HG02981 (cell line): ENCODE measurements around the gene GRIA3.

Experiments
- ATAC-seq: cut with Tn5 transposase; IDR thresholded peaks from one replicate; pipeline ENCODE4 v1.9.1; 2021; ENCODE audit warnings: mild to moderate bottlenecking, moderate library complexity; ENCODE audit not compliant: unreplicated experiment

The GRIA3 gene

GRCh38 chrX:123190096-123190495 lies 6.0 kb downstream of the GRIA3 start:
- no peak for ATAC-seq

DNA sequence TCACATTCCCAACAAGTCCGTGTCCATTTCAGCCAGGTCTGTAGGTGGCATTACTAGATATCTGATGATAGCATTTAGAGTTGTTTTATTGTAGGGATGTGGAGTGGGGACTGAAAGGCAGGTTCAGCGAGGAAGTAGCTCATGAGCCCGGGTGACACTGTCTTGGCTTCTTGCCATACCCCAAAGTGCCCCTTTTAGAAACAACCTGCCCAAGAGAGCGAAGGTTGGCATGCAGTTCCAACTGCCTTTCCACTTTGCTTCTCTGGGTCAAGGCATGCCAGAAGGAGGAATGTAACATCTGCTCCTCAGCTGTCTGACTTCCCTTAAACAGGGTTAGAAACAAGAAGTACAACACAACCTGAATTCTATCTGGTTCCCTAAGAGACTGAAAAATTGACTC lies 9.0 kb downstream of the GRIA3 start:
- no peak for ATAC-seq

DNA sequence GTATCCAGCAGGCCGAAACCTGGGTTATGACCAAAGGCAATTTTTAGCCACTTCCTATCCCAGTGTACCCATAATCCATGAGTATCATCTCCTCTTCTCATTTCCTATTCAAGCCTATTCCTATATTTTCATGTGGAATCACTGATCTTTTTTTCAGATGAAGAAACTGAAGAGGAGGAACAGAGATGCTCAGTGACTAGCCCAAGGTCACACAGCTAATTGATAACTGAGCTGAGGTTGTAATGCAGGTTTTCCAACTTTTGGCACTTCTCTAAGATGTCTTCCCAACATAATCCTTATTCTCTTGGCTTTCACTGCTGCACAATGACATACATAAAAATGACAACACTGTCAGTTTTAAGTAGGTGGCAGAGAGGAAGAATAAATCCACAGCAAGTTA lies 15.3 kb downstream of the GRIA3 start:
- no peak for ATAC-seq

GRCh38 chrX:123201720-123202119 lies 17.6 kb downstream of the GRIA3 start:
- ATAC-seq, result no peak

- no peak for ATAC-seq
Measured at GRCh38 chrX:123202523-123202922, 18.4 kb downstream of the GRIA3 start.

GRCh38 chrX:123203772-123204171 lies 19.7 kb downstream of the GRIA3 start:
- ATAC-seq, result no peak

DNA sequence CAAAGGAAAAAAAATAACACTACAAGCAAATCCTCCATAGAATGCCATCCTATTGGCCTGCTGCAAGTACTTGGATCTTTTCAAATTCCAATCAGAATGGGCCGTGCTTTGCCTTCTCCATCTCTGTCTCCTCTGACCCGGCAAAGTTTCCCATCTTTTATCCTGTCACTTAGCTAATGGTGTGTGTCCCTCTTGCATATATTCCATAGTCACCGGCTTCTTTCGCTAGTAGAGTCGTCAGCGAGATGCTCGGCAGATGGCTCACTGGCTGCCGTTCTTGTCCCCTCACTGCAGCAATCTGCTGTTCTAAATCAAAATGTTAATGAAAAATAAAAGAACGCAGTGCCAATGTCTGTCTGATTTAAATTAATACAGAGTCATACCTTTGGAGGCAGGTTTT lies 22.1 kb downstream of the GRIA3 start:
- ATAC-seq, result no peak

DNA sequence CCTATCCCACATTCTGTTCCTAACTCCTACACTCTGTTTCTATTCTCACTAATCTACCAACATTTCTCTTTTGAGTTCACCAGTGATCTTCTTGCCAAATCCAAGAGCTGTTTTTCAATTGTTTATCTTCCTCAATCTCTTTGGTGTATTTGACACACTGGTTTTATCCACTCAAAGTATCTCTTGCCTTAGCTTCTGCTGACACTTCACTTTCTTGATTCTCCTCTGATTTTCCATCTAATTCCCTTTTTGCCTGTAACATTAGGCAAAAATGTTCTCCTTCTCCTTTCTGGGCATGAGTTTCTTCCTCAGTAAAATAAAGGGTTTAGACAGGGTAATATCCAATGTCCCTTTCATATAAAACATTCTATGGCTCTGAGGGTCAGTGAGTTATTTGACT lies 26.2 kb downstream of the GRIA3 start:
- ATAC-seq, result no peak

DNA sequence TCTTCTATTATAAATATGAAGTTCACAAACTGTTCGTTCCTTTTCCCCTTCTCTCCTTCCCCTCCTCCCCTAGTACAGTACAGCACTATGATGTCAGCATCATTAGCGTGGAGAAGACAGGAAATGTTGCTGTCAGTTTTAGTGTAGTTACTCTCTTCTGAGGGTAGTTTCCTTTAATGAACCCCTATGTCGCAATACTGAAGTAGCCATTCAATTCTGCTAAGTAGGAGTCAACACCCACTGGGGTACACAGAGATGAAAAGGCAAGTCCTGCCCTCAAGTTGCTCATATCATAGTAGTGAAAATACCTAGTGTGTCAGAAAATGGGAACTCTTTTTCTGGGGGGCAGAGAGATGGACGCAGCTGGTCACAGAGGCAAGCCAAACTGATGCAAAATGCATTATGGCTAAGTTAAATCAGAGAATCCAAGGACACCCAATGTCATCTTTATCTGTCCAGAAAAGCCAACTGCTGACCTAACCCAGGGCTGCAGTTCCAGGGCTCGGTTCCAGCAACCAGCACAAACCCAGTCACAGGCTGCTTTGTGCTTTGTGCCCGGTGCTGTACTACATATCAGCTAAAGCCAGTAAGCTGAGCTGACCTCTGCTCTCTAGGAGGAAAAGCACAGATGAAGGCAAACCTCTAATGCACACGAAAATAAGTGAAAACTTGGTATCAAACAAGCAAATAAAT lies 31.5 kb downstream of the GRIA3 start:
- ATAC-seq, result no peak

- no peak for ATAC-seq
Measured at GRCh38 chrX:123217077-123217476, 33.0 kb downstream of the GRIA3 start.

- ATAC-seq, result no peak
Measured at GRCh38 chrX:123217728-123218127, 33.6 kb downstream of the GRIA3 start.

DNA sequence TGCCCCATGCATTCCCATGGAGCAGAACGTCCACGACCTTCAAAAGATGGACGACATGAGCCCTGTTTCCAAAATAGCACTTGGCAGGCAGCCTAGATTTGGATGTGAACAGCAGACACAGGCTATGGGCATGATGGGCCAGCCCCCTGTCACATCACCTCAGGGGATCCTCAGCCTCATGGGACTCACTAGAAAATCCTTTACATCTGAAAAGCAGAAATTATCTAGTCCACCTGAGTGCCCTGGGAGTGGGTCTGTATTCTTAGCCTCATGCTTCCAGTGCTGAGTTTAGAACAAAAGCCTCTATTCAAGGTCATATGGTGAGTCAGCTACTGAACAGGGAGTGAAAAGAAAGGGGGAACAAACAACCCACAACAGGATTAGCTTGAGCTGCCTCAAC lies 35.8 kb downstream of the GRIA3 start:
- no peak for ATAC-seq

GRCh38 chrX:123222920-123223319 lies 38.8 kb downstream of the GRIA3 start:
- no peak for ATAC-seq

GRCh38 chrX:123223409-123223808 lies 39.3 kb downstream of the GRIA3 start:
- no peak for ATAC-seq

DNA sequence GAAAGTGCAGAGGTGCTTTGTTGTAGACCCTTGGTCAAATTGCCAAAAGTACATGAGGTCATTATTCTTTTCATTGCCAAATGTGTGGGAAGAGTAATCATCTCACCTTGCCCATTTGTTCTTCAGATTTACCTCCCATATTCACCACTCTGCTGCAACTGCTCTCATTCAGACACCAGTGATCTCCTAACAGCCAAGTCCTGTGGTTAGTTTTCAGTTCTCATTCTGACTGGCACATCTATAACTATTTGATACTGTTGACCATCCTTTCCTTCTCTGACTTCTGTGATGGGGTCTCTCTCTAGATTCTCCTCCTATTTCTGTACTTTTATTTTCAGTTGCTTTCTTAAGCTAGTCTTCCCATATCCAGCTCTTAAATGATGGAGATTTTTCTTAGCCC lies 39.8 kb downstream of the GRIA3 start:
- peak; percentile 57 for ATAC-seq

GRCh38 chrX:123230798-123231197 lies 46.7 kb downstream of the GRIA3 start:
- ATAC-seq, result no peak

DNA sequence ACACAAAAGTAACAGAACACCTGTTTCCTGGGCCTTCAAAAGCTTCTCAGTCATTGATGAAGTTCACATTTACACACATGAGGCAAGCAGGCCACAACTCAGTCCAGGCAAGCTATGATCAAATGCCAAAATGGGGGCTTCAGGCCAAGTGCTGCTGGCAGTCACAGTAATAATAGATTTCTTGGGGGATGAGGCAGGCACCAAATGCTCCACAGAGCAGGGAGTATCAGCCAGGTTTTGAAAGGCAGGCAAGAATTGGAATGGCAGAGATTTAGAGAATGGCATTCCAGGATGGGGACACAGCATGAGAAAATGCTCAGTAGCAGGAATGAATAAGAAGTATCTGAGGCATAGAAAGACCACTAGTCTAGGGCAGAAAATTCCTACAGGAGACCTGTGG lies 52.8 kb downstream of the GRIA3 start:
- no peak for ATAC-seq

DNA sequence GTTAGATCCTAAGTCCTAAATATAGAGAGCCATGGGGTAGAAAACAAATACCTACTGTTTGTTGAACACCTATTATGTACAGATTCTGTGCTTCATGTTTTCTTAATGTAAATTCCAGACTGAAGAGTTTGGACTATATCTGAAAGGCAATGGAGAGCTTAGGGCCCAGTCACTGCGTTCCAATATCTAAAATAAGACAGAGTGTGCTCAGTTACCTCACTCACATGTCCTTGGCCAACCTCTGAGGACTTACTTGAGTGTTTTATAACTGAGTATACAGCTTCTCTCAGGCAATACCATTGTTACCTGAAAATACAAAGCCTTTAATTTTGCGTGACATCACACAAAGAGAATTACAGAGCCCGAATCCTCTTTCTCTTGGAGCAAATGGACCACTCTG lies 53.2 kb downstream of the GRIA3 start:
- no peak for ATAC-seq

GRCh38 chrX:123254457-123254856 lies 70.4 kb downstream of the GRIA3 start:
- ATAC-seq, result no peak

DNA sequence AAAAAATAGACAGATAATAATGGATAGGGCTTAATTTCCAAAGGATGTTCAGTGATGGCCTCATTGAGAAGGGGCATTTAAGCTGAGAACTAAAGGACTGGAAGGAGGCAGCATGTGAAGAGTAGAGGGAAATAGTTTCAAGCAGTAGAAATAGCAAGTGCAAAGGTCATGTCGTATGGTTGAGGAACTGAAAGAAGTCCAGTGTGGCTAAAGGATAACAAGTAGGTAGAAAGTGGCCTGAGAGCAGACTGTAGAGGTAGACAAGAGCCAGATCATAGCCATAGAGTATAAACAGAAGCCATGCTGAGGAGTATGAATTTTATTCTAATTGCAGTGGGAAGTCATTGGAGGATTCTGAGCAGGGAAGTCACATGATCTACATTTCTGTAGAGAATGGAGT lies 72.3 kb downstream of the GRIA3 start:
- no peak for ATAC-seq

DNA sequence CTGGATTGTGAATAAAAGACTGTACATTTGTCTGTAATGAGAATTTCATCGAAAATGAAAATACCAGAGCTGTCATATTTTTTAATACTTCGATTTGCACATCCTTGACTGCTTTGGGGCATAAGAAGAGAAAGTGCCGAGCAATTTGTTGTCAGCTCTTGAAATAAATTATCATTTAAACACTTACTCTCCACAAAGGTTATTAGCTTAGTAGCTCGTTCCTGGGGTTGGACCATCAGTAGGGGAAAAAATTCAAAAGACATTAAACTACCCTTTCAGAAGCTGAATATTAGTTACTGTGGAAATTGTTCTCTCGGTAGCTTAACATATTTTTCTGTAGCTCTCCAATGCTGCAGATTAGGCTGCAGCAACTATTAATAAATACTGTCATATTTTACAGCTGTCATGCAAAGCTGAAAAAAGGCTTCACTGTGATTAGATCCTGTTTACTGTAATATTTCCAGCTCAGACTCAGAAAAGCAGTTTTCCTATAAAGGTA lies 76.9 kb downstream of the GRIA3 start:
- ATAC-seq, result no peak

DNA sequence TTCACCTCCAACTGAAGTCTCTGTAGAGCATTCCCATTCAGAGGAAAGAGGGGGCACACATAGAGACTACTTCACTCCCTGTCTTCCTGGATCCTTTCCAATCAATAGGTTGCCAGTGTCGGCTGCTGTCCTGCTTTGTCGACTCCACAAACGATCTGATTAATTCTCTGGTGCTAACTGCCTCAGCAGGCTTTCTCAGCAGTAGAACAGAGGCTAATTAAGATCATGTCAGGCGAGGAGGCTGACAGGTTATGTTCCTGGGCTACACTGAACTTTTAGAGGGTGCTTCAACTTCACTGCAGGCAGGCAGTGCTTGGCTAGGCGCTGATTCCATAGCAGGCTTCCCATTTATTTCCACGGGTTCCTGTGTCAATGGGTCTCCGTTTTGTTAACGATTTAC lies 79.2 kb downstream of the GRIA3 start:
- no peak for ATAC-seq

GRCh38 chrX:123263747-123264146 lies 79.7 kb downstream of the GRIA3 start:
- no peak for ATAC-seq
